ENCODE data around the gene TRAK1.

TRAK1 gene

GRCh38 chr3:42213417-42213816 is 122.3 kb downstream of the TRAK1 start:
- H3K27ac ChIP-seq (replicated peaks), result no peak overlapping the region
- H3K4me3 ChIP-seq (replicated peaks; ENCODE audit: insufficient read depth, low read length), result no peak overlapping the region
- H3K27me3 ChIP-seq (ENCODE audit: insufficient read depth, poor library complexity, severe bottlenecking), result no peaks in the 10 kb centered on the region
- DNase-seq (ENCODE audit: low read depth in 1 of 2, low spot score in 1 of 2), result no peak
- TF ChIP-seq GABPA (IDR thresholded peaks at IDR 0.05; ENCODE audit: low read depth) (no peak), POLR2AphosphoS5 (IDR thresholded peaks at IDR 0.05; ENCODE audit: low read depth) (no peak), CTCF (IDR thresholded peaks at IDR 0.05; ENCODE audit: insufficient read depth, low read length) (no peak), REST (IDR thresholded peaks at IDR 0.05; ENCODE audit: insufficient replicate concordance, low read depth) (no peak)

GRCh38 chr3:42214064-42214463 is 122.9 kb downstream of the TRAK1 start:
- Histone ChIP-seq H3K27me3 (ENCODE audit: insufficient read depth, poor library complexity, severe bottlenecking) (no peaks in the 10 kb centered on the region), H3K27ac (replicated peaks) (no peak overlapping the region), H3K4me3 (replicated peaks; ENCODE audit: insufficient read depth, low read length) (no peak overlapping the region)
- no peak for DNase-seq (ENCODE audit: low read depth in 1 of 2, low spot score in 1 of 2)
- no peak for TF ChIP-seq GABPA (IDR thresholded peaks at IDR 0.05; ENCODE audit: low read depth)
- no peak for TF ChIP-seq POLR2AphosphoS5 (IDR thresholded peaks at IDR 0.05; ENCODE audit: low read depth)
- no peak for TF ChIP-seq CTCF (IDR thresholded peaks at IDR 0.05; ENCODE audit: insufficient read depth, low read length)

GRCh38 chr3:42214565-42215283 is 123.6 kb downstream of the TRAK1 start:
- no peak for TF ChIP-seq CTCF (IDR thresholded peaks at IDR 0.05; ENCODE audit: insufficient read depth, low read length)
- TF ChIP-seq REST (IDR thresholded peaks at IDR 0.05; ENCODE audit: insufficient replicate concordance, low read depth), result no peak
- TF ChIP-seq GABPA (IDR thresholded peaks at IDR 0.05; ENCODE audit: low read depth), result no peak
- TF ChIP-seq POLR2AphosphoS5 (IDR thresholded peaks at IDR 0.05; ENCODE audit: low read depth), result no peak
- no peak for TF ChIP-seq SPI1 (IDR thresholded peaks at IDR 0.05; ENCODE audit: borderline replicate concordance, low read depth)
- Histone ChIP-seq H3K27me3 (ENCODE audit: insufficient read depth, poor library complexity, severe bottlenecking) (no peaks in the 10 kb centered on the region), H3K4me3 (replicated peaks; ENCODE audit: insufficient read depth, low read length) (no peak overlapping the region), H3K27ac (replicated peaks) (no peak overlapping the region)
- DNase-seq (ENCODE audit: low read depth in 1 of 2, low spot score in 1 of 2), result no peak

- Histone ChIP-seq H3K27me3 (ENCODE audit: insufficient read depth, poor library complexity, severe bottlenecking) (no peaks in the 10 kb centered on the region), H3K4me3 (replicated peaks; ENCODE audit: insufficient read depth, low read length) (no peak overlapping the region), H3K27ac (replicated peaks) (no peak overlapping the region)
- TF ChIP-seq REST (IDR thresholded peaks at IDR 0.05; ENCODE audit: insufficient replicate concordance, low read depth) (no peak), SPI1 (IDR thresholded peaks at IDR 0.05; ENCODE audit: borderline replicate concordance, low read depth) (no peak), POLR2AphosphoS5 (IDR thresholded peaks at IDR 0.05; ENCODE audit: low read depth) (no peak), GABPA (IDR thresholded peaks at IDR 0.05; ENCODE audit: low read depth) (no peak), CTCF (IDR thresholded peaks at IDR 0.05; ENCODE audit: insufficient read depth, low read length) (no peak)
- DNase-seq (ENCODE audit: low read depth in 1 of 2, low spot score in 1 of 2), result no peak
Measured at GRCh38 chr3:42216302-42216701, 125.1 kb downstream of the TRAK1 start.
